Measurements from ENCODE around the gene POLRMT. TPM values are rescaled to one million over a fixed set of nuclear protein-coding genes. Genes with fewer than 3 reads are reported as not detected.

POLRMT gene
- total and polyA plus RNA-seq, 4 donors = 16.0 to 41.4 (median 35.1) TPM

DNA sequence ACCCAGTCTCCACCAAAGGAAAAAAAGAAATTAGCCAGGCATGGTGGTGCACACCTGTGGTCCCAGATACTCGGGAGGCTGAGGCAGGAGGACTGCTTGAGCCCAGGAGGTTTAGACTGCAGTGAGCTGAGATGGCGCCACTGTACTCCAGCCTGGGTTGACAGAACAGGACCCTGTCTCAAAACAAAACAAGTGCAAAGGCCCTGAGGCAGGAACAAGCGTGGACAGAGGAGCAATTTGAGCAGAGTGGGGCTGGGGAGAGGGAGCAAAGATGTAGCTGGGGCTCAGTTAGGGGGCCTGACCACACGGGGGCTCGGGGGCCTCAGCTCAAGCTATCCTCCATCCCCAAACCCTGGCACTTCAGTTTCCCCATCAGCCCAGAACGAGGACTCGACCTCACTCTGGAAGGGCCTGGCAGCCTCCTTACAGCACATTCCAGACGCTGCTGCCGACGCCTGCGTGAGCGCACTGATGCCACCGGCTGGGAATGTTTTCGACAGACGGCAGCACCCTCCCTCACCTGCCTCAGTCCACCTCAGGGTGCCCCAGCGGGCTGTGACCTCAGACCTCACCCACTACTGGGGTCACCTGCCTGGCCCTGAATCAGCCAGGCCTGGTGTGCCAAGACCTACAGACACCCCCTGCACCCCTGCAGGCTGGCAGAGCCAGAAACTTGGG, 1.8 kb upstream of the POLRMT start:
- Histone ChIP-seq H3K9me3 (ENCODE audit: control insufficient read depth in 4 of 4, low read length in 3 of 4) (no peaks in the 10 kb centered on the region), H3K9ac (ENCODE audit: low read depth in 1 of 2, low read length in 2 of 2) (no peak overlapping the region), H3K4me3 (ENCODE audit: low read depth in 1 of 3, low read length in 3 of 3) (no peak overlapping the region), H3K4me1 (ENCODE audit: control insufficient read depth in 4 of 4, insufficient read depth in 4 of 4, low read length in 3 of 4) (peaks cover 14 to 29% (median 19%) of the 10 kb centered on the region in 4 donors), H3K36me3 (ENCODE audit: control insufficient read depth in 4 of 4, insufficient read depth in 3 of 4, low read depth in 1 of 4, low read length in 3 of 4) (peaks cover 0 to 2% (median 0%) of the 10 kb centered on the region in 4 donors), H3K27ac (ENCODE audit: low read depth in 1 of 2, low read length in 2 of 2) (no peak overlapping the region), H3K27me3 (ENCODE audit: control insufficient read depth in 4 of 4, insufficient read depth in 4 of 4, low read length in 3 of 4) (no peaks in the 10 kb centered on the region)
- no peak for DNase-seq (ENCODE audit: low spot score)
- TF ChIP-seq SP1 (IDR thresholded peaks at IDR 0.05) (no peak), FOXA2 (IDR thresholded peaks at IDR 0.05) (no peak), RAD21 (IDR thresholded peaks at IDR 0.05) (no peak), FOXA1 (IDR thresholded peaks at IDR 0.05) (no peak), RXRA (IDR thresholded peaks at IDR 0.05) (no peak), NR2F2 (IDR thresholded peaks at IDR 0.05) (no peak), YY1 (IDR thresholded peaks at IDR 0.05) (no peak), HNF4A (conservative IDR thresholded peaks at IDR 0.05) (no peak), GABPA (IDR thresholded peaks at IDR 0.05 in 1 of 2, conservative IDR thresholded peaks at IDR 0.05 in 1 of 2) (no peak)
- TF ChIP-seq, protein P1, sequence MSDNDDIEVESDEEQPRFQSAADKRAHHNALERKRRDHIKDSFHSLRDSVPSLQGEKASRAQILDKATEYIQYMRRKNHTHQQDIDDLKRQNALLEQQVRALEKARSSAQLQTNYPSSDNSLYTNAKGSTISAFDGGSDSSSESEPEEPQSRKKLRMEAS (IDR thresholded peaks at IDR 0.05) = no peak
- TF ChIP-seq, protein P2, sequence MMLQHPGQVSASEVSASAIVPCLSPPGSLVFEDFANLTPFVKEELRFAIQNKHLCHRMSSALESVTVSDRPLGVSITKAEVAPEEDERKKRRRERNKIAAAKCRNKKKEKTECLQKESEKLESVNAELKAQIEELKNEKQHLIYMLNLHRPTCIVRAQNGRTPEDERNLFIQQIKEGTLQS (IDR thresholded peaks at IDR 0.05) = no peak
- TF ChIP-seq, protein P3, sequence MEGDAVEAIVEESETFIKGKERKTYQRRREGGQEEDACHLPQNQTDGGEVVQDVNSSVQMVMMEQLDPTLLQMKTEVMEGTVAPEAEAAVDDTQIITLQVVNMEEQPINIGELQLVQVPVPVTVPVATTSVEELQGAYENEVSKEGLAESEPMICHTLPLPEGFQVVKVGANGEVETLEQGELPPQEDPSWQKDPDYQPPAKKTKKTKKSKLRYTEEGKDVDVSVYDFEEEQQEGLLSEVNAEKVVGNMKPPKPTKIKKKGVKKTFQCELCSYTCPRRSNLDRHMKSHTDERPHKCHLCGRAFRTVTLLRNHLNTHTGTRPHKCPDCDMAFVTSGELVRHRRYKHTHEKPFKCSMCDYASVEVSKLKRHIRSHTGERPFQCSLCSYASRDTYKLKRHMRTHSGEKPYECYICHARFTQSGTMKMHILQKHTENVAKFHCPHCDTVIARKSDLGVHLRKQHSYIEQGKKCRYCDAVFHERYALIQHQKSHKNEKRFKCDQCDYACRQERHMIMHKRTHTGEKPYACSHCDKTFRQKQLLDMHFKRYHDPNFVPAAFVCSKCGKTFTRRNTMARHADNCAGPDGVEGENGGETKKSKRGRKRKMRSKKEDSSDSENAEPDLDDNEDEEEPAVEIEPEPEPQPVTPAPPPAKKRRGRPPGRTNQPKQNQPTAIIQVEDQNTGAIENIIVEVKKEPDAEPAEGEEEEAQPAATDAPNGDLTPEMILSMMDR (IDR thresholded peaks at IDR 0.05; ENCODE audit: low read depth, low read length, missing input control) = no peak
- TF ChIP-seq, protein P4, sequence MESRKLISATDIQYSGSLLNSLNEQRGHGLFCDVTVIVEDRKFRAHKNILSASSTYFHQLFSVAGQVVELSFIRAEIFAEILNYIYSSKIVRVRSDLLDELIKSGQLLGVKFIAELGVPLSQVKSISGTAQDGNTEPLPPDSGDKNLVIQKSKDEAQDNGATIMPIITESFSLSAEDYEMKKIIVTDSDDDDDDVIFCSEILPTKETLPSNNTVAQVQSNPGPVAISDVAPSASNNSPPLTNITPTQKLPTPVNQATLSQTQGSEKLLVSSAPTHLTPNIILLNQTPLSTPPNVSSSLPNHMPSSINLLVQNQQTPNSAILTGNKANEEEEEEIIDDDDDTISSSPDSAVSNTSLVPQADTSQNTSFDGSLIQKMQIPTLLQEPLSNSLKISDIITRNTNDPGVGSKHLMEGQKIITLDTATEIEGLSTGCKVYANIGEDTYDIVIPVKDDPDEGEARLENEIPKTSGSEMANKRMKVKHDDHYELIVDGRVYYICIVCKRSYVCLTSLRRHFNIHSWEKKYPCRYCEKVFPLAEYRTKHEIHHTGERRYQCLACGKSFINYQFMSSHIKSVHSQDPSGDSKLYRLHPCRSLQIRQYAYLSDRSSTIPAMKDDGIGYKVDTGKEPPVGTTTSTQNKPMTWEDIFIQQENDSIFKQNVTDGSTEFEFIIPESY (IDR thresholded peaks at IDR 0.05) = no peak
- WGBS = 92% methylated on average over 16 of the region's 16 CpGs

DNA sequence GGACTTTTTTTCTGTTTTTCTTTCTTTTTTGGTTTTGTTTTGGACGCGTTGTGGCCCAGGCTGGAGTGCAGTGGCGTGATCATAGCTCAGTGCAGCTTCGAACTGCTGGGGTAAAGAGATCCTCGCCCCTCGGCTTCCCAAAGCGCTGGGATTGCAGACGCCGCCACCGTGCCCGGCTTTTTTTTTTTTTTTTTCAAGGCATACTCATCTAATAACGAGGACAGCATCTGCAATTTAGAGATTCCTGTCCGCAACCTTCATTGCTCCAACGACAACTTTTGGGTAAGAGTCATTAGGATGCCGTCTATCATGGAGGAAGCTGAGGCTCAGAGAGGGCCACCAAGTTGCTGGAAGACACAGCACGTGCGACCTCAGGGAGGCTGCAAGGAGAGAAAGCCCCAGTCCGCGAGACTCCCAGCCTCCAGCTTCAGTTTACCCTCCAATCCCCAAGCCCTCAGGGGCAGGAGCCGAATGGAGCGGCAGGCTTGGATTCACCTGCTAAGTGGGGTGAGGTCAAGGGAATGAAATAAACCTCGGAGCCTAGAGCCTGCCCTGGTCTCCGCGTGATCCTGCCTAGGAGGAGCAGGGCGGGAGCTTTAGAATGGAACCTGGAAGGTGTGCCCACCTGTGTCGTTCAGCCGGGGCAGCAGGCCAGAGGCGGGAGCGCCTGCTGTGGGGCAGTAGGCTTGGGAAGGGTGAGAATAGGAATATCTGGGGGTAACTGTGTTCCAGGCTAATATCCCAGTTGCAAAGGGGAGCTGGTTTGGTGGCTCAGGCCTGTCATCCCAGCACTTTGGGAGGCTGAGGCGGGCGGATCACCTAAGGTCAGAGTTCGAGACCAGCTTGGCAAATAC, 676 bp upstream of the POLRMT start:
- no peak for DNase-seq (ENCODE audit: low spot score)
- Histone ChIP-seq H3K27ac (ENCODE audit: low read depth in 1 of 2, low read length in 2 of 2) (peak overlapping the region; percentile 24 to 43), H3K9ac (ENCODE audit: low read depth in 1 of 2, low read length in 2 of 2) (peak overlapping the region in 1 of 2 donors; percentile 60), H3K36me3 (ENCODE audit: control insufficient read depth in 4 of 4, insufficient read depth in 3 of 4, low read depth in 1 of 4, low read length in 3 of 4) (peaks cover 0 to 10% (median 3%) of the 10 kb centered on the region in 4 donors), H3K27me3 (ENCODE audit: control insufficient read depth in 4 of 4, insufficient read depth in 4 of 4, low read length in 3 of 4) (no peaks in the 10 kb centered on the region), H3K4me3 (ENCODE audit: low read depth in 1 of 3, low read length in 3 of 3) (peak overlapping the region; percentile 57 to 72 (median 65)), H3K4me1 (ENCODE audit: control insufficient read depth in 4 of 4, insufficient read depth in 4 of 4, low read length in 3 of 4) (peaks cover 11 to 24% (median 16%) of the 10 kb centered on the region in 4 donors), H3K9me3 (ENCODE audit: control insufficient read depth in 4 of 4, low read length in 3 of 4) (no peaks in the 10 kb centered on the region)
- WGBS = 29% methylated on average over 32 of the region's 32 CpGs
- TF ChIP-seq, protein P3 (IDR thresholded peaks at IDR 0.05; ENCODE audit: low read depth, low read length, missing input control) = no peak
- TF ChIP-seq GABPA (IDR thresholded peaks at IDR 0.05 in 1 of 2, conservative IDR thresholded peaks at IDR 0.05 in 1 of 2) = no peak
- no peak for TF ChIP-seq TAF1 (conservative IDR thresholded peaks at IDR 0.05)

Measured in liver (tissue), 9 donors.